GM04503 (cell line): ENCODE measurements around the gene KLHL18.
"Not testable (repeated sequence)": the region's sequence is repeated elsewhere in the genome, so short reads cannot be mapped to it uniquely, and the experiment has no call there.

Experiments used
- DNase-seq: peaks from one replicate; pipeline ENCODE4 v3.0.0-alpha.2; 2012; ENCODE audit warnings: low read depth

Gene KLHL18

GRCh38 chr3:47274652-47275051, 8.1 kb upstream of the KLHL18 start:
- no peak for DNase-seq

GRCh38 chr3:47276558-47276957, 6.2 kb upstream of the KLHL18 start:
- DNase-seq = no peak

- no peak for DNase-seq
Observed at GRCh38 chr3:47280519-47280918, 2.2 kb upstream of the KLHL18 start.

- no peak for DNase-seq
Observed at GRCh38 chr3:47283193-47283537, 421 bp downstream of the KLHL18 start.

- no peak for DNase-seq
Observed at GRCh38 chr3:47283591-47284364, 1.0 kb downstream of the KLHL18 start.

GRCh38 chr3:47288966-47289910, 6.5 kb downstream of the KLHL18 start:
- DNase-seq = no peak

- DNase-seq = no peak
Observed at GRCh38 chr3:47291158-47291753, 8.5 kb downstream of the KLHL18 start.

- DNase-seq = not testable (repeated sequence)
Observed at GRCh38 chr3:47291754-47292420, 9.1 kb downstream of the KLHL18 start.

GRCh38 chr3:47293822-47294221, 11.1 kb downstream of the KLHL18 start:
- no peak for DNase-seq

GRCh38 chr3:47294392-47294791, 11.6 kb downstream of the KLHL18 start:
- DNase-seq = no peak

- no peak for DNase-seq
Observed at GRCh38 chr3:47295322-47295721, 12.6 kb downstream of the KLHL18 start.

GRCh38 chr3:47295976-47296375, 13.2 kb downstream of the KLHL18 start:
- no peak for DNase-seq

GRCh38 chr3:47296562-47297302, 14.0 kb downstream of the KLHL18 start:
- DNase-seq = no peak

- no peak for DNase-seq
Observed at GRCh38 chr3:47298439-47298838, 15.7 kb downstream of the KLHL18 start.

GRCh38 chr3:47299381-47300318, 16.9 kb downstream of the KLHL18 start:
- DNase-seq = no peak

GRCh38 chr3:47301456-47301855, 18.7 kb downstream of the KLHL18 start:
- no peak for DNase-seq

- no peak for DNase-seq
Observed at GRCh38 chr3:47306022-47306421, 23.3 kb downstream of the KLHL18 start.

- not testable (repeated sequence) for DNase-seq
Observed at GRCh38 chr3:47309231-47309630, 26.5 kb downstream of the KLHL18 start.

- no peak for DNase-seq
Observed at GRCh38 chr3:47310391-47310790, 27.6 kb downstream of the KLHL18 start.

GRCh38 chr3:47313341-47314055, 30.8 kb downstream of the KLHL18 start:
- DNase-seq = no peak
